H1 (cell line): ENCODE data around the gene OSTC. TPM values are rescaled to one million over a fixed set of nuclear protein-coding genes. Genes with fewer than 3 reads are reported as not detected.

ENCODE experiments used
- CTCF ChIA-PET: fragments of 300-600 bp; sonication (Branson Sonifier 250); formaldehyde crosslinking; loops from one replicate; lab custom pipeline; 2021; ENCODE audit not compliant: partially characterized antibody; lab: Charles Lee
- POLR2A ChIA-PET: fragments of 300-600 bp; sonication (Branson Sonifier 250); formaldehyde crosslinking; loops from one replicate; lab custom pipeline; 2021; ENCODE audit warnings: inconsistent platforms; ENCODE audit not compliant: partially characterized antibody; lab: Charles Lee
- DNase-seq, 2 experiments: peaks; one replicate each; pipeline versions ENCODE4 v3.0.0 to v3.0.0-alpha.2; 2010 to 2022; ENCODE audit warnings: low spot score in 2 of 2, low read depth in 1 of 2, mixed read lengths in 1 of 2
- FAIRE-seq: peaks from 2 replicates; lab custom pipeline; 2011; peaks lifted over from hg19 to GRCh38; lab: Jason Lieb, UNC
- H2AFZ ChIP-seq: 2 replicates; pipeline ENCODE4 v1.8.1; 2012; ENCODE audit warnings: low read length, inconsistent platforms
- H2AK5ac ChIP-seq: 2 replicates; pipeline ENCODE4 v1.6.1; 2013; ENCODE audit warnings: low read depth, low read length
- H2BK120ac ChIP-seq: replicated peaks from 2 replicates; pipeline ENCODE3; 2013; ENCODE audit warnings: low read depth, low read length, inconsistent platforms
- H2BK12ac ChIP-seq: 2 replicates; pipeline ENCODE4 v1.6.1; 2013; ENCODE audit warnings: low read depth, low read length
- H2BK15ac ChIP-seq: 2 replicates; pipeline ENCODE4 v1.6.1; 2013; ENCODE audit warnings: low read length
- H2BK20ac ChIP-seq: 2 replicates; pipeline ENCODE4 v1.6.1; 2013; ENCODE audit warnings: low read length
- H2BK5ac ChIP-seq: 2 replicates; pipeline ENCODE4 v1.6.1; 2013; ENCODE audit warnings: low read depth, low read length
- H3K14ac ChIP-seq: 2 replicates; pipeline ENCODE4 v1.6.1; 2013; ENCODE audit warnings: inconsistent platforms; ENCODE audit not compliant: insufficient read length
- H3K18ac ChIP-seq: 2 replicates; pipeline ENCODE4 v1.6.1; 2013; ENCODE audit warnings: low read length; ENCODE audit errors: extremely low read depth
- H3K23ac ChIP-seq: 2 replicates; pipeline ENCODE4 v1.6.1; 2013; ENCODE audit warnings: inconsistent platforms; ENCODE audit not compliant: insufficient read length
- H3K23me2 ChIP-seq: 2 replicates; pipeline ENCODE4 v1.6.1; 2013; ENCODE audit warnings: low read depth, low read length
- H3K27ac ChIP-seq: 2 replicates; pipeline ENCODE4 v1.6.1; 2011; ENCODE audit warnings: low read depth, low read length, inconsistent platforms
- H3K27me3 ChIP-seq, 4 experiments: replicated peaks in 1 of 4; 1 replicate in 1 of 4; 2 replicates in 3 of 4; pipeline versions ENCODE4 v1.6.1 to v1.8.1; 2011 to 2013; ENCODE audit warnings: low read length in 3 of 4, mild to moderate bottlenecking in 3 of 4, inconsistent platforms in 2 of 4, mixed read lengths in 2 of 4, moderate library complexity in 1 of 4; ENCODE audit not compliant: control insufficient read depth in 3 of 4, insufficient read depth in 3 of 4; ENCODE audit errors: extremely low read depth in 1 of 4
- H3K36me3 ChIP-seq, 4 experiments: 2 replicates each; pipeline versions ENCODE4 v1.6.1 to v1.8.1; 2011 to 2013; ENCODE audit warnings: mild to moderate bottlenecking in 4 of 4, low read length in 3 of 4, moderate library complexity in 2 of 4, control low read depth in 1 of 4, inconsistent platforms in 1 of 4; ENCODE audit not compliant: insufficient read depth in 4 of 4, control insufficient read depth in 2 of 4
- H3K4ac ChIP-seq: replicated peaks from 2 replicates; pipeline ENCODE3; 2013; ENCODE audit warnings: low read length, low read depth, mixed read lengths, inconsistent platforms; ENCODE audit not compliant: insufficient read length
- H3K4me1 ChIP-seq, 4 experiments: replicated peaks in 1 of 4; 1 replicate in 1 of 4; 2 replicates in 3 of 4; pipeline versions ENCODE4 v1.6.1 to v1.8.1; 2011 to 2013; ENCODE audit warnings: low read length in 3 of 4, inconsistent platforms in 2 of 4, mixed read lengths in 1 of 4; ENCODE audit not compliant: insufficient read depth in 4 of 4, control insufficient read depth in 3 of 4
- H3K4me2 ChIP-seq, 2 experiments: 2 replicates each; pipeline versions ENCODE4 v1.6.1 to v1.8.1; 2011 to 2013; ENCODE audit warnings: low read depth in 2 of 2, low read length in 2 of 2, control low read depth in 1 of 2, inconsistent platforms in 1 of 2, mild to moderate bottlenecking in 1 of 2; ENCODE audit not compliant: insufficient read depth in 1 of 2
- H3K4me3 ChIP-seq, 4 experiments: fragments of 200-600, 300-600 bp in 1 of 4; sonication (generic), shearing (Covaris generic), sonication (Bioruptor Twin) in 1 of 4; 2 replicates each; pipeline versions ENCODE4 v1.5.1 to v1.8.1; 2011 to 2016; ENCODE audit warnings: low read length in 4 of 4, low read depth in 3 of 4, control low read depth in 2 of 4, inconsistent platforms in 2 of 4, mild to moderate bottlenecking in 2 of 4, mixed read lengths in 1 of 4, moderate library complexity in 1 of 4; ENCODE audit not compliant: insufficient read depth in 2 of 4; ENCODE audit errors: extremely low read depth in 1 of 4
- H3K56ac ChIP-seq: replicated peaks from 2 replicates; pipeline ENCODE3; 2013; ENCODE audit warnings: low read depth, mild to moderate bottlenecking, mixed read lengths, low read length, inconsistent platforms; ENCODE audit not compliant: insufficient read length
- H3K79me1 ChIP-seq: 2 replicates; pipeline ENCODE4 v1.6.1; 2013; ENCODE audit warnings: low read depth, low read length, control low read depth
- H3K79me2 ChIP-seq, 2 experiments: 2 replicates each; pipeline versions ENCODE4 v1.6.1 to v1.8.1; 2012 to 2013; ENCODE audit warnings: low read length in 2 of 2, mild to moderate bottlenecking in 2 of 2, inconsistent platforms in 1 of 2; ENCODE audit not compliant: insufficient read depth in 2 of 2, control insufficient read depth in 1 of 2
- H3K9ac ChIP-seq, 4 experiments: replicated peaks in 1 of 4; 1 replicate in 1 of 4; 2 replicates in 3 of 4; pipeline versions ENCODE4 v1.6.1 to v1.8.1; 2011 to 2013; ENCODE audit warnings: low read depth in 3 of 4, low read length in 3 of 4, control low read depth in 2 of 4, mild to moderate bottlenecking in 2 of 4, moderate library complexity in 2 of 4, inconsistent platforms in 1 of 4; ENCODE audit errors: extremely low read depth in 1 of 4
- H3K9me3 ChIP-seq, 2 experiments: 2 replicates each; pipeline versions ENCODE4 v1.6.1 to v1.8.1; 2012 to 2013; ENCODE audit warnings: mild to moderate bottlenecking in 2 of 2, moderate library complexity in 2 of 2, control low read depth in 1 of 2, inconsistent platforms in 1 of 2, low read depth in 1 of 2, low read length in 1 of 2, mixed read lengths in 1 of 2; ENCODE audit not compliant: insufficient read depth in 2 of 2
- H4K20me1 ChIP-seq, 2 experiments: replicated peaks in 1 of 2; 2 replicates each; pipeline versions ENCODE3 to v1.8.1; 2011 to 2013; ENCODE audit warnings: inconsistent platforms in 2 of 2, low read length in 2 of 2, mild to moderate bottlenecking in 1 of 2; ENCODE audit not compliant: insufficient read depth in 2 of 2, control insufficient read depth in 1 of 2
- H4K5ac ChIP-seq: 2 replicates; pipeline ENCODE4 v1.6.1; 2013; ENCODE audit warnings: low read length, low read depth, mixed read lengths, inconsistent platforms; ENCODE audit not compliant: insufficient read length
- H4K8ac ChIP-seq: 2 replicates; pipeline ENCODE4 v1.8.0; 2013; ENCODE audit warnings: mild to moderate bottlenecking, moderate library complexity, low read length, inconsistent platforms; ENCODE audit not compliant: insufficient read depth; ENCODE audit errors: extremely low read depth
- H4K91ac ChIP-seq: replicated peaks from 2 replicates; pipeline ENCODE3; 2013; ENCODE audit warnings: low read length, mixed read lengths, inconsistent platforms; ENCODE audit not compliant: insufficient read length
- CBX8 ChIP-seq: fragments of 300-800, 300-1000 bp; sonication (generic); IDR thresholded peaks from 2 replicates; pipeline ENCODE4 v1.7.1; 2016; ENCODE audit warnings: low read depth, low read length, borderline replicate concordance
- CEBPB ChIP-seq: IDR thresholded peaks from 2 replicates; pipeline ENCODE4 v1.6.1; 2012; ENCODE audit warnings: low read depth, low read length
- MAFK ChIP-seq: IDR thresholded peaks from 2 replicates; pipeline ENCODE4 v1.6.1; 2012; ENCODE audit warnings: low read depth, mild to moderate bottlenecking, improper control_type of control experiment, low read length
- PHF8 ChIP-seq: fragments of 200-600 bp; sonication (generic); conservative IDR thresholded peaks from 2 replicates; pipeline ENCODE4 v1.7.1; 2012; ENCODE audit warnings: low read depth, mild to moderate bottlenecking, inconsistent platforms, low read length, moderate library complexity
- SRF ChIP-seq: IDR thresholded peaks from 2 replicates; pipeline ENCODE4 v1.6.1; 2011; ENCODE audit warnings: mild to moderate bottlenecking, low read depth, low read length, moderate library complexity
- SUZ12 ChIP-seq: fragments of 200-600 bp; sonication (generic); IDR thresholded peaks from 2 replicates; pipeline ENCODE4 v1.6.1; 2012; ENCODE audit warnings: mild to moderate bottlenecking, inconsistent platforms, low read length, moderate library complexity, mixed read lengths
- TAF1 ChIP-seq: IDR thresholded peaks from 2 replicates; pipeline ENCODE4 v1.6.1; 2011; ENCODE audit warnings: mild to moderate bottlenecking, low read depth, low read length
- WGBS, 2 experiments: shearing (Covaris generic) in 1 of 2; methylation state at CpG; one replicate each; pipeline versions ENCODE4 v1.1.6 to v1.1.7; 2013 to 2015; ENCODE audit warnings: low lambda C conversion rate in 2 of 2, mixed read lengths in 2 of 2, inconsistent platforms in 1 of 2, low coverage in 1 of 2, missing lambda C conversion rate in 1 of 2; ENCODE audit not compliant: insufficient replicate concordance in 2 of 2, insufficient coverage in 1 of 2, insufficient read length in 1 of 2; ENCODE audit errors: extremely low coverage in 1 of 2, missing lambda C conversion rate in 1 of 2; 5-methylcytosine and 5-hydroxymethylcytosine counted together
- polyA plus RNA-seq, 7 experiments: library from polyadenylated mRNA; depleted of rRNA in 3 of 7; stranded (reverse) in 5 of 7; unstranded in 2 of 7; fragments of >200 nt in 5 of 7; fragments of 200-250 nt in 2 of 7; gene quantifications; 1 replicate in 5 of 7; 2 replicates in 1 of 7; 4 replicates in 1 of 7; pipeline versions ENCODE4 v1.2.1 to v1.2.3, GENCODE V29; 2011 to 2013; ENCODE audit warnings: missing spikeins in 2 of 7, mixed read lengths in 2 of 7
- total RNA-seq: library from RNA; stranded (reverse); fragmentation: NEBNext Ultra II Directional; extraction: Animal tissue kit (Norgen Biotek cat#: 25700); gene quantifications from 2 replicates; pipeline ENCODE4 v1.2.1, GENCODE V29; 2021

Gene OSTC
- total and polyA plus RNA-seq, 2 of the 8 experiments (the other 6 are each of a cell fraction or from before 2014, with no cell fraction given) = 165 to 176 TPM

DNA sequence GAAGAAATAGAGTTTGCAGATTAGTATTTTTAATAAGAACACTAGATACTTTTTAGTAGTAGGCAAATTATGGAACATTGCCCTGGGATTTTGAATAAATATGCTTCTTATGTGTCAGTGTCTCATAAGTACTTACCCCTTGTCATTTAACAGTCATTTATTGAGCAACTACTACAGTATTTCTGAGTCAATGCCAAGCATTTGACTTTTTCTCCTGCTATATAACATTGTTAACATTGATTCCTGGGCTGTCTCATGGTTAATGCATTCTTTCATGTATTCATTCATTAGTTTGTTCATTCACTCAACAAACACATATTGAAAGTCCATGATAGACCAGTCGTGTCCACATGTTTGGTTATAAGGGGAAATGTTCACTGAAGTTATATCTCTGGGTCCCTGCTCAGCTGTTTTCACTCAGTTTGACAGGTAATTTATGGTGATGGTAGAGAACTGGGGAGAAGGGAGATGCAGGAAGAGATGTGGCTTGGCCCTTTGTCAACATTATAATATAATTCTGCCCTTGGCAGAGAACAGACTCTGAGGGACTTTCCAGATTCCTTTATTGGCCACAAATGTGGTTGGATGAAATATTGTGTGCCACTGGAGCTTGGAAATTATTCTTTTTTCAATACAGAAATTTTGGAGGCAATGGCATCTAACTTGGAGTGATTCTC, 49.8 kb downstream of the OSTC start:
- no peak overlapping the region for H3K18ac ChIP-seq
- H2BK12ac ChIP-seq = no peak overlapping the region
- POLR2A ChIA-PET = no interaction called here
- FAIRE-seq = no peak
- H3K4me2 ChIP-seq = no peak overlapping the region
- H3K36me3 ChIP-seq = no peaks in the 10 kb centered on the region
- no peaks in the 10 kb centered on the region; the same call in 1 of the 2 replicates for H3K23me2 ChIP-seq
- no peaks in the 10 kb centered on the region for H4K20me1 ChIP-seq
- H3K56ac ChIP-seq = no peak overlapping the region
- peaks cover 0 to 3% (median under 1%) of the 10 kb centered on the region in 4 experiments; a peak in 2 of 7 replicates for H3K4me1 ChIP-seq
- TF ChIP-seq PHF8 = no peak
- TF ChIP-seq MAFK = no peak
- no peak for TF ChIP-seq CEBPB
- no peak for TF ChIP-seq SRF
- TF ChIP-seq SUZ12 = no peak
- no peak for TF ChIP-seq CBX8
- no peak for TF ChIP-seq TAF1
- H2BK120ac ChIP-seq = no peak overlapping the region
- H2BK20ac ChIP-seq = no peak overlapping the region
- no peak overlapping the region for H4K91ac ChIP-seq
- no peaks in the 10 kb centered on the region for H3K79me2 ChIP-seq
- no peaks in the 10 kb centered on the region for H3K79me1 ChIP-seq
- H3K4ac ChIP-seq = no peak overlapping the region
- DNase-seq = no peak
- 79% methylated on average over 1 of the region's 1 CpG; no CpG with 5 or more reads in 1 of the 2 experiments for WGBS, 2 experiments
- H2BK5ac ChIP-seq = no peak overlapping the region
- no peak overlapping the region for H3K23ac ChIP-seq
- H2AK5ac ChIP-seq = no peak overlapping the region
- no peaks in the 10 kb centered on the region for H3K9me3 ChIP-seq
- no peak overlapping the region for H4K5ac ChIP-seq
- H3K9ac ChIP-seq = no peak overlapping the region
- no peak overlapping the region for H4K8ac ChIP-seq
- H3K14ac ChIP-seq = no peak overlapping the region
- H3K4me3 ChIP-seq = no peak overlapping the region
- H3K27ac ChIP-seq = no peak overlapping the region
- H2BK15ac ChIP-seq = no peak overlapping the region
- no peaks in the 10 kb centered on the region for H3K27me3 ChIP-seq
- no peak overlapping the region for H2AFZ ChIP-seq
- CTCF ChIA-PET = interaction anchor here (0.7 kb wide), 1 partner anchor 37 kb away, joined by 3 read pairs; no protein-coding TSS in a partner anchor
